Liver (tissue), 9 donors: Measurements from ENCODE around the gene SPAG9. TPM values are rescaled to one million over a fixed set of nuclear protein-coding genes. Genes with fewer than 3 reads are reported as not detected.
"Not testable (repeated sequence)": the region's sequence is repeated elsewhere in the genome, so short reads cannot be mapped to it uniquely, and the experiment has no call there.

Experiments
- DNase-seq: peaks from one replicate; pipeline ENCODE4 v3.0.0-alpha.2; 2017; ENCODE audit warnings: low spot score
- H3K27ac ChIP-seq, 2 donors: one replicate each; pipeline ENCODE4 v1.7.0; 2013; ENCODE audit warnings: inconsistent platforms in 2 of 2, low read length in 2 of 2, control low read depth in 1 of 2, low read depth in 1 of 2, mild to moderate bottlenecking in 1 of 2
- H3K27me3 ChIP-seq, 4 donors: one replicate each; pipeline versions ENCODE4 v1.6.1 to v1.7.0; 2013; ENCODE audit warnings: low read length in 3 of 4, inconsistent platforms in 1 of 4, mild to moderate bottlenecking in 1 of 4, moderate library complexity in 1 of 4; ENCODE audit not compliant: control insufficient read depth in 4 of 4, insufficient read depth in 4 of 4
- H3K36me3 ChIP-seq, 4 donors: one replicate each; pipeline versions ENCODE4 v1.6.1 to v1.7.0; 2013; ENCODE audit warnings: low read length in 3 of 4, mild to moderate bottlenecking in 3 of 4, low read depth in 1 of 4, moderate library complexity in 1 of 4; ENCODE audit not compliant: control insufficient read depth in 4 of 4, insufficient read depth in 3 of 4
- H3K4me1 ChIP-seq, 4 donors: one replicate each; pipeline versions ENCODE4 v1.6.1 to v1.7.0; 2013; ENCODE audit warnings: low read length in 3 of 4, mild to moderate bottlenecking in 3 of 4, moderate library complexity in 1 of 4; ENCODE audit not compliant: control insufficient read depth in 4 of 4, insufficient read depth in 4 of 4
- H3K4me3 ChIP-seq, 3 donors: one replicate each; pipeline versions ENCODE4 v1.6.1 to v1.7.0; 2013; ENCODE audit warnings: low read length in 3 of 3, control low read depth in 1 of 3, low read depth in 1 of 3, mild to moderate bottlenecking in 1 of 3
- H3K9ac ChIP-seq, 2 donors: one replicate each; pipeline ENCODE4 v1.7.0; 2013; ENCODE audit warnings: low read length in 2 of 2, mild to moderate bottlenecking in 2 of 2, moderate library complexity in 2 of 2, control low read depth in 1 of 2, low read depth in 1 of 2
- H3K9me3 ChIP-seq, 4 donors: one replicate each; pipeline versions ENCODE4 v1.6.1 to v1.7.0; 2013; ENCODE audit warnings: low read length in 3 of 4; ENCODE audit not compliant: control insufficient read depth in 4 of 4
- EGR1 ChIP-seq, 2 donors: IDR thresholded peaks; 2 replicates each; pipeline ENCODE4 v1.6.1; 2016 to 2018; ENCODE audit warnings: antibody characterized with exemption in 2 of 2, low read depth in 2 of 2
- FOXA1 ChIP-seq: IDR thresholded peaks from 2 replicates; pipeline ENCODE4 v1.6.1; 2016; ENCODE audit warnings: antibody characterized with exemption
- FOXA2 ChIP-seq: IDR thresholded peaks from 2 replicates; pipeline ENCODE4 v1.6.1; 2016; ENCODE audit warnings: antibody characterized with exemption
- GABPA ChIP-seq, 2 donors: IDR thresholded peaks in 1 of 2; conservative IDR thresholded peaks in 1 of 2; 2 replicates each; pipeline ENCODE4 v1.6.1; 2016; ENCODE audit warnings: antibody characterized with exemption in 2 of 2, mild to moderate bottlenecking in 1 of 2, moderate library complexity in 1 of 2
- HNF4A ChIP-seq, 2 donors: conservative IDR thresholded peaks; 2 replicates each; pipeline ENCODE4 v1.6.1; 2016; ENCODE audit warnings: antibody characterized with exemption in 2 of 2, mild to moderate bottlenecking in 2 of 2
- HNF4G ChIP-seq: IDR thresholded peaks from 2 replicates; pipeline ENCODE4 v1.6.1; 2016; ENCODE audit warnings: antibody characterized with exemption
- JUND ChIP-seq, 2 donors: IDR thresholded peaks; 2 replicates each; pipeline ENCODE4 v1.6.1; 2016; ENCODE audit warnings: antibody characterized with exemption in 2 of 2
- NR2F2 ChIP-seq: IDR thresholded peaks from 2 replicates; pipeline ENCODE4 v1.6.1; 2016; ENCODE audit warnings: antibody characterized with exemption
- RAD21 ChIP-seq, 2 donors: IDR thresholded peaks; 2 replicates each; pipeline ENCODE4 v1.6.1; 2016; ENCODE audit warnings: antibody characterized with exemption in 2 of 2, mild to moderate bottlenecking in 2 of 2
- RXRA ChIP-seq, 2 donors: IDR thresholded peaks; 2 replicates each; pipeline ENCODE4 v1.6.1; 2017 to 2018; ENCODE audit warnings: antibody characterized with exemption in 2 of 2, mild to moderate bottlenecking in 1 of 2
- SP1 ChIP-seq: IDR thresholded peaks from 2 replicates; pipeline ENCODE4 v1.6.1; 2018; ENCODE audit warnings: antibody characterized with exemption, mild to moderate bottlenecking
- TAF1 ChIP-seq: conservative IDR thresholded peaks from 2 replicates; pipeline ENCODE4 v1.6.1; 2016; ENCODE audit warnings: antibody characterized with exemption, mild to moderate bottlenecking
- YY1 ChIP-seq: IDR thresholded peaks from 2 replicates; pipeline ENCODE4 v1.6.1; 2016; ENCODE audit warnings: antibody characterized with exemption, mild to moderate bottlenecking
- WGBS: extraction: QIAGEN DNeasy Blood & Tissue Kit; methylation state at CpG from one replicate; pipeline ENCODE4 v1.1.7; 2013; 5-methylcytosine and 5-hydroxymethylcytosine counted together
- polyA plus RNA-seq, 2 donors: library from polyadenylated mRNA; stranded (reverse) in 1 of 2; unstranded in 1 of 2; fragments of 200-250 nt in 1 of 2; fragments of >200 nt in 1 of 2; fragmentation: Nextera tagmentation in 1 of 2; extraction: Ambion mirVana in 1 of 2; gene quantifications; one replicate each; pipeline versions ENCODE4 v1.2.1 to v1.2.3, GENCODE V29; 2013 to 2015
- total RNA-seq, 2 donors: library from RNA; depleted of rRNA; stranded (reverse); fragments of >200 nt; gene quantifications; one replicate each; pipeline ENCODE4 v1.2.3, GENCODE V29; 2014
- TF ChIP-seq, protein P1 (sequence below): IDR thresholded peaks from 2 replicates; pipeline ENCODE4 v1.6.1; 2016; ENCODE audit warnings: antibody characterized with exemption
- TF ChIP-seq, protein P2 (sequence below): IDR thresholded peaks from 2 replicates; pipeline ENCODE4 v1.6.1; 2016; ENCODE audit warnings: antibody characterized with exemption
- TF ChIP-seq, protein P3 (sequence below): IDR thresholded peaks from 2 replicates; pipeline ENCODE4 v1.6.1; 2016; ENCODE audit warnings: antibody characterized with exemption
- TF ChIP-seq, protein P4 (sequence below): fragments of 150-350 bp; IDR thresholded peaks from 2 replicates; pipeline ENCODE4 v1.5.1; 2017; ENCODE audit warnings: improper control_type of control experiment, low read depth, low read length; ENCODE audit not compliant: missing input control
- TF ChIP-seq, protein P5 (sequence below): IDR thresholded peaks from 2 replicates; pipeline ENCODE4 v1.6.1; 2016; ENCODE audit warnings: antibody characterized with exemption, mild to moderate bottlenecking
- donor health status: healthy.
- donor health status: healthy.
- donor health status: healthy.
- donor health status: healthy.
- donor health status: healthy.

Gene SPAG9
- total and polyA plus RNA-seq, 4 donors: 12.0 to 94.0 (median 18.4) TPM

DNA sequence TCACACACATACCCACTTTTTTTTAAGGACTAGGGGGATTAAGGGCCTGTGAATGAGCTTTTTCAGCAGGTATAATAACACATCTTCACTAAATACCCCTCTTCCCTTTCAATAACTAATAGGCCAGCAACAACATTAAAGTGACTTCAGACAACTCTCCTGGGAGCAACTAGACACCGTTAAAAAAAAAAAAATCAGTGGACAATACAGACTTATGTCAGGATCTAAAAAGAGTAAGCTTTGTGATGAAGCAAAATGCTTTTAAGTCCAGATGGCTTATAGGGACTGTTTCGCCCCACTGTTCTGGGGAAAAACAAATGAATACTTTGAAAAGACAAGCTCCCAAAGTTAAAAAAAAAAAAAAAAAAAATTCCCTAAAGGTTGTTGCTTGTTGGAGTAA, 29.0 kb downstream of the SPAG9 start:
- no peaks in the 10 kb centered on the region for H3K36me3 ChIP-seq
- H3K4me3 ChIP-seq: no peak overlapping the region
- H3K9ac ChIP-seq: no peak overlapping the region
- no peak for DNase-seq
- H3K9me3 ChIP-seq: no peaks in the 10 kb centered on the region
- H3K4me1 ChIP-seq: peaks cover 9 to 35% (median 20%) of the 10 kb centered on the region in 4 donors
- H3K27ac ChIP-seq: peak overlapping the region in 1 of 2 donors; percentile 7
- TF ChIP-seq TAF1: no peak
- TF ChIP-seq FOXA2: no peak
- TF ChIP-seq SP1: no peak
- TF ChIP-seq EGR1 (IDR thresholded peaks at IDR 0.05; ENCODE audit: low read depth in 2 of 2): no peak
- TF ChIP-seq FOXA1: no peak
- TF ChIP-seq, protein P1, sequence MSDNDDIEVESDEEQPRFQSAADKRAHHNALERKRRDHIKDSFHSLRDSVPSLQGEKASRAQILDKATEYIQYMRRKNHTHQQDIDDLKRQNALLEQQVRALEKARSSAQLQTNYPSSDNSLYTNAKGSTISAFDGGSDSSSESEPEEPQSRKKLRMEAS: no peak
- no peak for TF ChIP-seq GABPA (IDR thresholded peaks at IDR 0.05 in 1 of 2, conservative IDR thresholded peaks at IDR 0.05 in 1 of 2)
- TF ChIP-seq, protein P2, sequence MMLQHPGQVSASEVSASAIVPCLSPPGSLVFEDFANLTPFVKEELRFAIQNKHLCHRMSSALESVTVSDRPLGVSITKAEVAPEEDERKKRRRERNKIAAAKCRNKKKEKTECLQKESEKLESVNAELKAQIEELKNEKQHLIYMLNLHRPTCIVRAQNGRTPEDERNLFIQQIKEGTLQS: no peak
- no peak for TF ChIP-seq RAD21 (IDR thresholded peaks at IDR 0.05)
- TF ChIP-seq JUND (IDR thresholded peaks at IDR 0.05): no peak
- TF ChIP-seq, protein P3, sequence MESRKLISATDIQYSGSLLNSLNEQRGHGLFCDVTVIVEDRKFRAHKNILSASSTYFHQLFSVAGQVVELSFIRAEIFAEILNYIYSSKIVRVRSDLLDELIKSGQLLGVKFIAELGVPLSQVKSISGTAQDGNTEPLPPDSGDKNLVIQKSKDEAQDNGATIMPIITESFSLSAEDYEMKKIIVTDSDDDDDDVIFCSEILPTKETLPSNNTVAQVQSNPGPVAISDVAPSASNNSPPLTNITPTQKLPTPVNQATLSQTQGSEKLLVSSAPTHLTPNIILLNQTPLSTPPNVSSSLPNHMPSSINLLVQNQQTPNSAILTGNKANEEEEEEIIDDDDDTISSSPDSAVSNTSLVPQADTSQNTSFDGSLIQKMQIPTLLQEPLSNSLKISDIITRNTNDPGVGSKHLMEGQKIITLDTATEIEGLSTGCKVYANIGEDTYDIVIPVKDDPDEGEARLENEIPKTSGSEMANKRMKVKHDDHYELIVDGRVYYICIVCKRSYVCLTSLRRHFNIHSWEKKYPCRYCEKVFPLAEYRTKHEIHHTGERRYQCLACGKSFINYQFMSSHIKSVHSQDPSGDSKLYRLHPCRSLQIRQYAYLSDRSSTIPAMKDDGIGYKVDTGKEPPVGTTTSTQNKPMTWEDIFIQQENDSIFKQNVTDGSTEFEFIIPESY: no peak
- TF ChIP-seq, protein P4, sequence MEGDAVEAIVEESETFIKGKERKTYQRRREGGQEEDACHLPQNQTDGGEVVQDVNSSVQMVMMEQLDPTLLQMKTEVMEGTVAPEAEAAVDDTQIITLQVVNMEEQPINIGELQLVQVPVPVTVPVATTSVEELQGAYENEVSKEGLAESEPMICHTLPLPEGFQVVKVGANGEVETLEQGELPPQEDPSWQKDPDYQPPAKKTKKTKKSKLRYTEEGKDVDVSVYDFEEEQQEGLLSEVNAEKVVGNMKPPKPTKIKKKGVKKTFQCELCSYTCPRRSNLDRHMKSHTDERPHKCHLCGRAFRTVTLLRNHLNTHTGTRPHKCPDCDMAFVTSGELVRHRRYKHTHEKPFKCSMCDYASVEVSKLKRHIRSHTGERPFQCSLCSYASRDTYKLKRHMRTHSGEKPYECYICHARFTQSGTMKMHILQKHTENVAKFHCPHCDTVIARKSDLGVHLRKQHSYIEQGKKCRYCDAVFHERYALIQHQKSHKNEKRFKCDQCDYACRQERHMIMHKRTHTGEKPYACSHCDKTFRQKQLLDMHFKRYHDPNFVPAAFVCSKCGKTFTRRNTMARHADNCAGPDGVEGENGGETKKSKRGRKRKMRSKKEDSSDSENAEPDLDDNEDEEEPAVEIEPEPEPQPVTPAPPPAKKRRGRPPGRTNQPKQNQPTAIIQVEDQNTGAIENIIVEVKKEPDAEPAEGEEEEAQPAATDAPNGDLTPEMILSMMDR: no peak
- TF ChIP-seq, protein P5, sequence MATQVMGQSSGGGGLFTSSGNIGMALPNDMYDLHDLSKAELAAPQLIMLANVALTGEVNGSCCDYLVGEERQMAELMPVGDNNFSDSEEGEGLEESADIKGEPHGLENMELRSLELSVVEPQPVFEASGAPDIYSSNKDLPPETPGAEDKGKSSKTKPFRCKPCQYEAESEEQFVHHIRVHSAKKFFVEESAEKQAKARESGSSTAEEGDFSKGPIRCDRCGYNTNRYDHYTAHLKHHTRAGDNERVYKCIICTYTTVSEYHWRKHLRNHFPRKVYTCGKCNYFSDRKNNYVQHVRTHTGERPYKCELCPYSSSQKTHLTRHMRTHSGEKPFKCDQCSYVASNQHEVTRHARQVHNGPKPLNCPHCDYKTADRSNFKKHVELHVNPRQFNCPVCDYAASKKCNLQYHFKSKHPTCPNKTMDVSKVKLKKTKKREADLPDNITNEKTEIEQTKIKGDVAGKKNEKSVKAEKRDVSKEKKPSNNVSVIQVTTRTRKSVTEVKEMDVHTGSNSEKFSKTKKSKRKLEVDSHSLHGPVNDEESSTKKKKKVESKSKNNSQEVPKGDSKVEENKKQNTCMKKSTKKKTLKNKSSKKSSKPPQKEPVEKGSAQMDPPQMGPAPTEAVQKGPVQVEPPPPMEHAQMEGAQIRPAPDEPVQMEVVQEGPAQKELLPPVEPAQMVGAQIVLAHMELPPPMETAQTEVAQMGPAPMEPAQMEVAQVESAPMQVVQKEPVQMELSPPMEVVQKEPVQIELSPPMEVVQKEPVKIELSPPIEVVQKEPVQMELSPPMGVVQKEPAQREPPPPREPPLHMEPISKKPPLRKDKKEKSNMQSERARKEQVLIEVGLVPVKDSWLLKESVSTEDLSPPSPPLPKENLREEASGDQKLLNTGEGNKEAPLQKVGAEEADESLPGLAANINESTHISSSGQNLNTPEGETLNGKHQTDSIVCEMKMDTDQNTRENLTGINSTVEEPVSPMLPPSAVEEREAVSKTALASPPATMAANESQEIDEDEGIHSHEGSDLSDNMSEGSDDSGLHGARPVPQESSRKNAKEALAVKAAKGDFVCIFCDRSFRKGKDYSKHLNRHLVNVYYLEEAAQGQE: no peak
- TF ChIP-seq YY1: no peak
- no peak for TF ChIP-seq NR2F2
- 79% methylated on average over 2 of the region's 2 CpGs for WGBS
- H3K27me3 ChIP-seq: no peaks in the 10 kb centered on the region

DNA sequence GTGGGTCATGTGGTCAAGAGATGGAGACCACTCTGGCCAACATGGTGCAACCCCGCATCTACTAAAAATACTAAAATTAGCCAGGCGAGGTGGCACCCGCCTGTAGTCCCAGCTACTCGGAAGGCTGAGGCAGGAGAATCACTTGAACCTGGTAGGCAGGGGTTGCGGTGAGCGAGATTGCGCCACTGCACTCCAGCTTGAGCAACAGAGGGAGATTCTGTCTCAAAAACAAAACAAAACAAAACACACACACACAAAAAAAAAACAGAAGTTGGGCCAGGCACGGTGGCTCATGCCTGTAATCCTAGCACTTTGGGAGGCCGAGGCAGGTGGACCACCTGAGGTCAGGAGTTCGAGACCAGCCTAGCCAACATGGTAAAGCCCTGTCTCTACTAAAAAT, 31.8 kb downstream of the SPAG9 start:
- H3K9me3 ChIP-seq, H3K9ac ChIP-seq, H3K27me3 ChIP-seq, H3K4me3 ChIP-seq, DNase-seq, H3K36me3 ChIP-seq: not testable (repeated sequence)
- peak; percentile 10 for TF ChIP-seq HNF4G
- TF ChIP-seq RAD21 (IDR thresholded peaks at IDR 0.05): peak in 1 of 2 donors; percentile 55
- TF ChIP-seq RXRA (IDR thresholded peaks at IDR 0.05): peak; percentile 67 to 75
- peak; percentile 29 for TF ChIP-seq SP1
- TF ChIP-seq HNF4A (conservative IDR thresholded peaks at IDR 0.05): peak; percentile 49 to 55
- Histone ChIP-seq H3K4me1 (peaks cover 4 to 32% (median 17%) of the 10 kb centered on the region in 4 donors), H3K27ac (peak overlapping the region; percentile 35 to 52)
- WGBS: 42% methylated on average over 10 of the region's 10 CpGs
